SU-DHL-6 (cell line): Measurements from ENCODE around the gene SCGN.

Source experiments
- H2AFZ ChIP-seq: fragments of 200-600 bp; sonication (generic); 2 replicates; pipeline ENCODE4 v1.6.1; 2014; ENCODE audit warnings: low read depth, mild to moderate bottlenecking, moderate library complexity, mixed read lengths, antibody characterized with exemption, low read length; ENCODE audit not compliant: severe bottlenecking
- H3F3A ChIP-seq: fragments of 200-600 bp; shearing (Covaris generic); 2 replicates; pipeline ENCODE4 v1.6.0; 2016; ENCODE audit warnings: antibody characterized with exemption, mild to moderate bottlenecking; ENCODE audit not compliant: insufficient read depth
- H3K27ac ChIP-seq: fragments of 200-600 bp; sonication (generic); 2 replicates; pipeline ENCODE4 v1.5.1; 2016; ENCODE audit warnings: low read depth, mild to moderate bottlenecking, low read length, moderate library complexity, mixed read lengths
- H3K27me3 ChIP-seq: fragments of 200-600 bp; sonication (generic), shearing (Covaris generic); 2 replicates; pipeline ENCODE4 v1.6.0; 2014; ENCODE audit warnings: mild to moderate bottlenecking, low read length
- H3K36me3 ChIP-seq: fragments of 200-600 bp; sonication (generic); 2 replicates; pipeline ENCODE4 v1.6.1; 2014; ENCODE audit warnings: mild to moderate bottlenecking, low read length, mixed read lengths
- H3K4me2 ChIP-seq: fragments of 300-600, 200-600 bp; shearing (Covaris generic), sonication (generic); 2 replicates; pipeline ENCODE4 v1.6.0; 2014; ENCODE audit warnings: low read length, low read depth, mild to moderate bottlenecking; ENCODE audit not compliant: poor library complexity, severe bottlenecking
- H3K4me3 ChIP-seq: fragments of 200-600 bp; sonication (generic); 2 replicates; pipeline ENCODE4 v1.5.1; 2014; ENCODE audit warnings: antibody characterized with exemption, low read length, mild to moderate bottlenecking, mixed read lengths; ENCODE audit not compliant: insufficient read depth, poor library complexity, severe bottlenecking
- H3K79me2 ChIP-seq: fragments of 200-600 bp; sonication (generic); 2 replicates; pipeline ENCODE4 v1.6.1; 2014; ENCODE audit warnings: mild to moderate bottlenecking, low read length, moderate library complexity; ENCODE audit not compliant: insufficient read depth
- H3K9ac ChIP-seq: fragments of 200-600 bp; sonication (generic); 2 replicates; pipeline ENCODE4 v1.7.0; 2014; ENCODE audit warnings: mild to moderate bottlenecking, low read length
- H3K9me2 ChIP-seq: fragments of 200-600 bp; sonication (generic); replicated peaks from 2 replicates; pipeline ENCODE4 v1.6.1; 2014; ENCODE audit warnings: low read length; ENCODE audit not compliant: insufficient read depth
- H3K9me3 ChIP-seq: fragments of 200-600 bp; sonication (generic); 2 replicates; pipeline ENCODE4 v1.6.1; 2014; ENCODE audit warnings: low read length, mixed read lengths; ENCODE audit not compliant: insufficient read depth
- H4K20me1 ChIP-seq: fragments of 200-600 bp; sonication (generic); 2 replicates; pipeline ENCODE4 v1.6.1; 2014; ENCODE audit warnings: low read depth, mild to moderate bottlenecking, antibody characterized with exemption, low read length, moderate library complexity, mixed read lengths
- EZH2phosphoT487 ChIP-seq: fragments of 200-600 bp; sonication (generic), shearing (Covaris generic); conservative IDR thresholded peaks from 2 replicates; pipeline ENCODE4 v1.6.1; 2018; ENCODE audit warnings: mild to moderate bottlenecking, antibody characterized with exemption, low read length, moderate library complexity, mixed read lengths
- TF ChIP-seq, protein P1 (sequence below): fragments of 200-600 bp; sonication (generic); IDR thresholded peaks from one replicate; pipeline ENCODE4 v1.5.1; 2017; ENCODE audit warnings: antibody characterized with exemption, mild to moderate bottlenecking, low read length, moderate library complexity; ENCODE audit not compliant: insufficient read depth, poor library complexity, severe bottlenecking

SCGN gene

GRCh38 chr6:25694366-25694765, 42.4 kb downstream of the SCGN start:
- Histone ChIP-seq H3K79me2 (no peaks in the 10 kb centered on the region), H3K9me2 (no peaks in the 10 kb centered on the region), H4K20me1 (no peaks in the 10 kb centered on the region; the same call in 1 of the 2 replicates), H3K4me2 (no peak overlapping the region), H3K27me3 (no peaks in the 10 kb centered on the region), H3K4me3 (no peak overlapping the region), H3K36me3 (no peaks in the 10 kb centered on the region), H3K27ac (no peak overlapping the region), H3F3A (no peaks in the 10 kb centered on the region), H2AFZ (no peak overlapping the region), H3K9ac (no peak overlapping the region), H3K9me3 (no peaks in the 10 kb centered on the region)
- TF ChIP-seq, protein P1, sequence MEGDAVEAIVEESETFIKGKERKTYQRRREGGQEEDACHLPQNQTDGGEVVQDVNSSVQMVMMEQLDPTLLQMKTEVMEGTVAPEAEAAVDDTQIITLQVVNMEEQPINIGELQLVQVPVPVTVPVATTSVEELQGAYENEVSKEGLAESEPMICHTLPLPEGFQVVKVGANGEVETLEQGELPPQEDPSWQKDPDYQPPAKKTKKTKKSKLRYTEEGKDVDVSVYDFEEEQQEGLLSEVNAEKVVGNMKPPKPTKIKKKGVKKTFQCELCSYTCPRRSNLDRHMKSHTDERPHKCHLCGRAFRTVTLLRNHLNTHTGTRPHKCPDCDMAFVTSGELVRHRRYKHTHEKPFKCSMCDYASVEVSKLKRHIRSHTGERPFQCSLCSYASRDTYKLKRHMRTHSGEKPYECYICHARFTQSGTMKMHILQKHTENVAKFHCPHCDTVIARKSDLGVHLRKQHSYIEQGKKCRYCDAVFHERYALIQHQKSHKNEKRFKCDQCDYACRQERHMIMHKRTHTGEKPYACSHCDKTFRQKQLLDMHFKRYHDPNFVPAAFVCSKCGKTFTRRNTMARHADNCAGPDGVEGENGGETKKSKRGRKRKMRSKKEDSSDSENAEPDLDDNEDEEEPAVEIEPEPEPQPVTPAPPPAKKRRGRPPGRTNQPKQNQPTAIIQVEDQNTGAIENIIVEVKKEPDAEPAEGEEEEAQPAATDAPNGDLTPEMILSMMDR, result no peak
- TF ChIP-seq EZH2phosphoT487, result no peak

- Histone ChIP-seq H2AFZ (no peak overlapping the region), H3K36me3 (no peaks in the 10 kb centered on the region), H3K27ac (no peak overlapping the region), H3K4me2 (no peak overlapping the region), H3K9me3 (no peaks in the 10 kb centered on the region), H3K9me2 (no peaks in the 10 kb centered on the region), H3F3A (no peaks in the 10 kb centered on the region), H3K4me3 (no peak overlapping the region), H3K27me3 (no peaks in the 10 kb centered on the region), H3K79me2 (no peaks in the 10 kb centered on the region), H4K20me1 (no peaks in the 10 kb centered on the region), H3K9ac (no peak overlapping the region)
- no peak for TF ChIP-seq EZH2phosphoT487
- TF ChIP-seq, protein P1, result no peak
These were observed 43.7 kb downstream of the SCGN start for GRCh38 chr6:25695671-25696070.

- no peak overlapping the region for H3K27ac ChIP-seq
- H4K20me1 ChIP-seq, result no peaks in the 10 kb centered on the region
- no peak overlapping the region for H3K4me3 ChIP-seq
- H3K36me3 ChIP-seq, result no peaks in the 10 kb centered on the region
- H3K79me2 ChIP-seq, result no peaks in the 10 kb centered on the region
- no peaks in the 10 kb centered on the region for H3K9me3 ChIP-seq
- TF ChIP-seq, protein P1, result no peak
- no peak for TF ChIP-seq EZH2phosphoT487
- H3K27me3 ChIP-seq, result no peaks in the 10 kb centered on the region
- no peak overlapping the region for H3K9ac ChIP-seq
- H2AFZ ChIP-seq, result no peak overlapping the region
- H3F3A ChIP-seq, result no peaks in the 10 kb centered on the region
- H3K4me2 ChIP-seq, result no peak overlapping the region
- H3K9me2 ChIP-seq, result no peaks in the 10 kb centered on the region
These were observed 45.7 kb downstream of the SCGN start for GRCh38 chr6:25697537-25698340.
